ENCODE data around the gene ICAM4. TPM values are rescaled to one million over a fixed set of nuclear protein-coding genes. Genes with fewer than 3 reads are reported as not detected.

Gene ICAM4
- total and polyA plus RNA-seq, 2 of the 13 experiments (the other 11 are each of a cell fraction or from before 2014, with no cell fraction given): 2.9 to 4.0 TPM

DNA sequence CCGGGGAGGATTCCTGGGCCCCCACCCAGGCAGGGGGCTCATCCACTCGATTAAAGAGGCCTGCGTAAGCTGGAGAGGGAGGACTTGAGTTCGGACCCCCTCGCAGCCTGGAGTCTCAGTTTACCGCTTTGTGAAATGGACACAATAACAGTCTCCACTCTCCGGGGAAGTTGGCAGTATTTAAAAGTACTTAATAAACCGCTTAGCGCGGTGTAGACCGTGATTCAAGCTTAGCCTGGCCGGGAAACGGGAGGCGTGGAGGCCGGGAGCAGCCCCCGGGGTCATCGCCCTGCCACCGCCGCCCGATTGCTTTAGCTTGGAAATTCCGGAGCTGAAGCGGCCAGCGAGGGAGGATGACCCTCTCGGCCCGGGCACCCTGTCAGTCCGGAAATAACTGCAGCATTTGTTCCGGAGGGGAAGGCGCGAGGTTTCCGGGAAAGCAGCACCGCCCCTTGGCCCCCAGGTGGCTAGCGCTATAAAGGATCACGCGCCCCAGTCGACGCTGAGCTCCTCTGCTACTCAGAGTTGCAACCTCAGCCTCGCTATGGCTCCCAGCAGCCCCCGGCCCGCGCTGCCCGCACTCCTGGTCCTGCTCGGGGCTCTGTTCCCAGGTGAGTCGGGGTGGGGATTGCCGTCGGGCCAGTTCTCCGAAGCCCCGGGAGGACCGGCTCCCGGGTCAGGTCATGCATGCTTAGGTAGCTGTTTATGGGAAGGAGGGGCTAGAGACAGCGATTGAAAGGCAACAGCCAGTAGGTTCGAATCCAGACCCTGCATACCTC lies 15.9 kb upstream of the ICAM4 start, which contains the start of gene ICAM1 (continued):
- TF ChIP-seq, protein P1, sequence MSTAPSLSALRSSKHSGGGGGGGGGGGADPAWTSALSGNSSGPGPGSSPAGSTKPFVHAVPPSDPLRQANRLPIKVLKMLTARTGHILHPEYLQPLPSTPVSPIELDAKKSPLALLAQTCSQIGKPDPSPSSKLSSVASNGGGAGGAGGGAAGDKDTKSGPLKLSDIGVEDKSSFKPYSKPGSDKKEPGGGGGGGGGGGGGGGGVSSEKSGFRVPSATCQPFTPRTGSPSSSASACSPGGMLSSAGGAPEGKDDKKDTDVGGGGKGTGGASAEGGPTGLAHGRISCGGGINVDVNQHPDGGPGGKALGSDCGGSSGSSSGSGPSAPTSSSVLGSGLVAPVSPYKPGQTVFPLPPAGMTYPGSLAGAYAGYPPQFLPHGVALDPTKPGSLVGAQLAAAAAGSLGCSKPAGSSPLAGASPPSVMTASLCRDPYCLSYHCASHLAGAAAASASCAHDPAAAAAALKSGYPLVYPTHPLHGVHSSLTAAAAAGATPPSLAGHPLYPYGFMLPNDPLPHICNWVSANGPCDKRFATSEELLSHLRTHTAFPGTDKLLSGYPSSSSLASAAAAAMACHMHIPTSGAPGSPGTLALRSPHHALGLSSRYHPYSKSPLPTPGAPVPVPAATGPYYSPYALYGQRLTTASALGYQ (CRISPR knock-in tag; IDR thresholded peaks at IDR 0.05): peak; percentile 66; the same call in 1 of the 2 replicates
- peak; percentile 33; the same call in 1 of the 2 replicates for TF ChIP-seq TGIF2 (CRISPR knock-in tag; IDR thresholded peaks at IDR 0.05)
- TF ChIP-seq CBX1 (IDR thresholded peaks at IDR 0.05; ENCODE audit: low read depth): peak; percentile 64
- TF ChIP-seq ZNF431 (CRISPR knock-in tag; IDR thresholded peaks at IDR 0.05; ENCODE audit: borderline replicate concordance, low read depth): 0 out of 2 replicates have a peak, but pooled peaks have one; percentile 62
- peak; percentile 54 for TF ChIP-seq HNRNPLL (IDR thresholded peaks at IDR 0.05; ENCODE audit: low read depth, low read length, poor library complexity, severe bottlenecking)
- TF ChIP-seq, protein P2, sequence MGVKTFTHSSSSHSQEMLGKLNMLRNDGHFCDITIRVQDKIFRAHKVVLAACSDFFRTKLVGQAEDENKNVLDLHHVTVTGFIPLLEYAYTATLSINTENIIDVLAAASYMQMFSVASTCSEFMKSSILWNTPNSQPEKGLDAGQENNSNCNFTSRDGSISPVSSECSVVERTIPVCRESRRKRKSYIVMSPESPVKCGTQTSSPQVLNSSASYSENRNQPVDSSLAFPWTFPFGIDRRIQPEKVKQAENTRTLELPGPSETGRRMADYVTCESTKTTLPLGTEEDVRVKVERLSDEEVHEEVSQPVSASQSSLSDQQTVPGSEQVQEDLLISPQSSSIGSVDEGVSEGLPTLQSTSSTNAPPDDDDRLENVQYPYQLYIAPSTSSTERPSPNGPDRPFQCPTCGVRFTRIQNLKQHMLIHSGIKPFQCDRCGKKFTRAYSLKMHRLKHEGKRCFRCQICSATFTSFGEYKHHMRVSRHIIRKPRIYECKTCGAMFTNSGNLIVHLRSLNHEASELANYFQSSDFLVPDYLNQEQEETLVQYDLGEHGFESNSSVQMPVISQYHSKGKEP (CRISPR knock-in tag; IDR thresholded peaks at IDR 0.05): 0 out of 2 replicates have a peak, but pooled peaks have one; percentile 37
- TF ChIP-seq ATF7-NPFF (CRISPR knock-in tag; IDR thresholded peaks at IDR 0.05; ENCODE audit: low read depth): peak; percentile 77; the same call in 1 of the 2 replicates
- TF ChIP-seq FOXA1 (IDR thresholded peaks at IDR 0.05): no peak
- TF ChIP-seq FOXA1 (CRISPR knock-in tag; IDR thresholded peaks at IDR 0.05): no peak; the same call in 1 of the 2 replicates
- TF ChIP-seq, protein P3, sequence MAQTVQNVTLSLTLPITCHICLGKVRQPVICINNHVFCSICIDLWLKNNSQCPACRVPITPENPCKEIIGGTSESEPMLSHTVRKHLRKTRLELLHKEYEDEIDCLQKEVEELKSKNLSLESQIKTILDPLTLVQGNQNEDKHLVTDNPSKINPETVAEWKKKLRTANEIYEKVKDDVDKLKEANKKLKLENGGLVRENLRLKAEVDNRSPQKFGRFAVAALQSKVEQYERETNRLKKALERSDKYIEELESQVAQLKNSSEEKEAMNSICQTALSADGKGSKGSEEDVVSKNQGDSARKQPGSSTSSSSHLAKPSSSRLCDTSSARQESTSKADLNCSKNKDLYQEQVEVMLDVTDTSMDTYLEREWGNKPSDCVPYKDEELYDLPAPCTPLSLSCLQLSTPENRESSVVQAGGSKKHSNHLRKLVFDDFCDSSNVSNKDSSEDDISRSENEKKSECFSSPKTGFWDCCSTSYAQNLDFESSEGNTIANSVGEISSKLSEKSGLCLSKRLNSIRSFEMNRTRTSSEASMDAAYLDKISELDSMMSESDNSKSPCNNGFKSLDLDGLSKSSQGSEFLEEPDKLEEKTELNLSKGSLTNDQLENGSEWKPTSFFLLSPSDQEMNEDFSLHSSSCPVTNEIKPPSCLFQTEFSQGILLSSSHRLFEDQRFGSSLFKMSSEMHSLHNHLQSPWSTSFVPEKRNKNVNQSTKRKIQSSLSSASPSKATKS (CRISPR knock-in tag; IDR thresholded peaks at IDR 0.05): peak; percentile 95
- peak; percentile 90; the same call in 1 of the 2 replicates for TF ChIP-seq MXD4 (CRISPR knock-in tag; IDR thresholded peaks at IDR 0.05)
- TF ChIP-seq, protein P4, sequence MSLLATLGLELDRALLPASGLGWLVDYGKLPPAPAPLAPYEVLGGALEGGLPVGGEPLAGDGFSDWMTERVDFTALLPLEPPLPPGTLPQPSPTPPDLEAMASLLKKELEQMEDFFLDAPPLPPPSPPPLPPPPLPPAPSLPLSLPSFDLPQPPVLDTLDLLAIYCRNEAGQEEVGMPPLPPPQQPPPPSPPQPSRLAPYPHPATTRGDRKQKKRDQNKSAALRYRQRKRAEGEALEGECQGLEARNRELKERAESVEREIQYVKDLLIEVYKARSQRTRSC (CRISPR knock-in tag; IDR thresholded peaks at IDR 0.05; ENCODE audit: low read depth): no peak
- TF ChIP-seq, protein P5, sequence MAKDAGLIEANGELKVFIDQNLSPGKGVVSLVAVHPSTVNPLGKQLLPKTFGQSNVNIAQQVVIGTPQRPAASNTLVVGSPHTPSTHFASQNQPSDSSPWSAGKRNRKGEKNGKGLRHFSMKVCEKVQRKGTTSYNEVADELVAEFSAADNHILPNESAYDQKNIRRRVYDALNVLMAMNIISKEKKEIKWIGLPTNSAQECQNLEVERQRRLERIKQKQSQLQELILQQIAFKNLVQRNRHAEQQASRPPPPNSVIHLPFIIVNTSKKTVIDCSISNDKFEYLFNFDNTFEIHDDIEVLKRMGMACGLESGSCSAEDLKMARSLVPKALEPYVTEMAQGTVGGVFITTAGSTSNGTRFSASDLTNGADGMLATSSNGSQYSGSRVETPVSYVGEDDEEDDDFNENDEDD (CRISPR knock-in tag; IDR thresholded peaks at IDR 0.05; ENCODE audit: borderline replicate concordance): peak; percentile 93; the same call in 1 of the 2 replicates
- no peak for TF ChIP-seq STAG1 (CRISPR knock-in tag; IDR thresholded peaks at IDR 0.05)
- peak; percentile 93 for TF ChIP-seq ZNF564 (CRISPR knock-in tag; IDR thresholded peaks at IDR 0.05)
- TF ChIP-seq XRCC5 (optimal IDR thresholded peaks at IDR 0.05; ENCODE audit: low read length): peak; percentile 91
- TF ChIP-seq ATF7 (IDR thresholded peaks at IDR 0.05): no peak
- no peak for TF ChIP-seq ATF7 (CRISPR knock-in tag; IDR thresholded peaks at IDR 0.05)
